GM19397 (cell line): ENCODE results near the gene VPS8.
"Not testable (repeated sequence)": the region's sequence is repeated elsewhere in the genome, so short reads cannot be mapped to it uniquely, and the experiment has no call there.

Experiments used
- ATAC-seq: cut with Tn5 transposase; IDR thresholded peaks from one replicate; pipeline ENCODE4 v1.9.1; 2021; ENCODE audit warnings: mild to moderate bottlenecking, moderate library complexity; ENCODE audit not compliant: unreplicated experiment

Gene VPS8

GRCh38 chr3:184912163-184912562, 100.2 kb downstream of the VPS8 start:
- no peak for ATAC-seq

- no peak for ATAC-seq
These were observed 102.7 kb downstream of the VPS8 start for GRCh38 chr3:184914628-184915027.

GRCh38 chr3:184918750-184919149, 106.8 kb downstream of the VPS8 start:
- ATAC-seq: no peak

GRCh38 chr3:184919651-184920050, 107.7 kb downstream of the VPS8 start:
- ATAC-seq: no peak

GRCh38 chr3:184924547-184924946, 112.6 kb downstream of the VPS8 start:
- no peak for ATAC-seq

GRCh38 chr3:184927796-184928315, 115.9 kb downstream of the VPS8 start:
- no peak for ATAC-seq

- no peak for ATAC-seq
These were observed 120.8 kb downstream of the VPS8 start for GRCh38 chr3:184932777-184933176.

GRCh38 chr3:184937611-184938010, 125.6 kb downstream of the VPS8 start:
- ATAC-seq: no peak

- ATAC-seq: no peak
These were observed 129.4 kb downstream of the VPS8 start for GRCh38 chr3:184941408-184941807.

- ATAC-seq: no peak
These were observed 130.8 kb downstream of the VPS8 start for GRCh38 chr3:184942735-184943134.

- no peak for ATAC-seq
These were observed 132.3 kb downstream of the VPS8 start for GRCh38 chr3:184944241-184944640.

- no peak for ATAC-seq
These were observed 134.1 kb downstream of the VPS8 start for GRCh38 chr3:184945886-184946625.

- ATAC-seq: no peak
These were observed 135.0 kb downstream of the VPS8 start for GRCh38 chr3:184946917-184947316.

GRCh38 chr3:184949251-184949965, 137.4 kb downstream of the VPS8 start:
- no peak for ATAC-seq

- not testable (repeated sequence) for ATAC-seq
These were observed 138.8 kb downstream of the VPS8 start for GRCh38 chr3:184950816-184951215.

GRCh38 chr3:184952671-184953070, 140.7 kb downstream of the VPS8 start:
- no peak for ATAC-seq

- ATAC-seq: no peak
These were observed 141.4 kb downstream of the VPS8 start for GRCh38 chr3:184953401-184953800.

GRCh38 chr3:184954251-184954650, 142.3 kb downstream of the VPS8 start:
- ATAC-seq: no peak

GRCh38 chr3:184954851-184955250, 142.9 kb downstream of the VPS8 start:
- ATAC-seq: not testable (repeated sequence)

GRCh38 chr3:184965639-184966430, 153.9 kb downstream of the VPS8 start:
- ATAC-seq: no peak

- no peak for ATAC-seq
These were observed 156.1 kb downstream of the VPS8 start for GRCh38 chr3:184968115-184968514.
